Measurements from ENCODE around the gene BARHL2. TPM values are rescaled to one million over a fixed set of nuclear protein-coding genes. Genes with fewer than 3 reads are reported as not detected.

Gene BARHL2
- not detected for total RNA-seq

DNA sequence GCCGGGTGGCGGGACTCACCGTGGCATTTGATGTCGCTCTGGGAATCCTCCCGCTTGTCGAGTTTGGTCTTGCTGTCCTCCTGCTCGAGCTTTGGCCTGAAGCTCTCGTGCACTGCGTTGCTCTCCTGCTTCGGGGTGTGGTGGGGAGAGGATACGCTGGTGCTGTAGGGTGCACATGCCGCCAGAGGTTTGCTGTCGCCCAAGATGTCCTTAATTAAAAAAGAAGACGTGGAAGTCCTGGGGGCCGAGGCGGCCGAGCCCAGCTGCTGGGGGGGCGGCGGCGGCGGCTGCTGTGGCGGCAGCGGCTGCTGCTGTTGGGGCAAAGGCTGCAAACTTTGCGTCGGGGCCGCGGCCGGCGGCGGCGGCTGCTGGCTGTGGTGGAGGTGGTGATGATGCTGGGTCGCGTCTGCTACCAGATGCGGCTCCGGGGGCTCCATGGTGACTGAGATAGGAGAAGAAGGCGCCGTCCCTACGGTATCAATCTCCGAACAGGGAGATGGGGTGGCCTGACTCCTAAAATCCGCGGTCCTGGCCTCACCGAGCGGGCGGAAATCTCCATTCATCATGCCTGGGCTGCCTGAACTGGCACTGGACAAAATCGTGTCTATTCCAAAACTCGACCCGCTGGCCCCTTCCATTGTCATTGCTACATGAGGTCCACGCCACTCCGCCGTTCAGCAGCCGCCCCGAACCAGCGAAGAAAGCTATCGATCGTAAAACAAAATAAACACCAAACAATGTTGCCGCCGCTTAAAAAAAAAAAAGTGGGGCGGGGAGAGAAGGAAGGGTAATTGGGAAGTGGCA lies at the start of gene BARHL2:
TSS of gene BARHL2 (minus strand) at position 751 of the 804 bp plus-strand sequence. CDS start at position 644, 107 bp downstream.
- no peak for DNase-seq

DNA sequence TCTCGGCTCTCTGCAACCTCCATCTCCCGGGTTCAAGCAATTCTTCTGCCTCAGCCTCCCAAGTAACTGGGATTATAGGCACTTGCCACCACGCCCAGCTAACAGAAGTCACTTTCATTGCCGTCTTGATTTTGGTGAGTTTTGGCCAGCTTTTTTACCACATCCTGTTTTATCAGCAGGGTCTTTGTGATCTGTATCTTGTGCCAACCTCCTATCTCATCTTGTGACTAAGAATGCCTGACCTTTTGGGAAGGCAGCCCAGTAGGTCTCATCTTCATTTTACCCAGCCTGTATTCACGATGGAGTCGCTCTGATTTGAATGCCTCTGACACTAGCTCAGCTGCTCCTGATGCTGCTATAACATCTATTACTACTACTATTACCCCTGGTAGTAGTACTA lies 46.8 kb upstream of the BARHL2 start:
- DNase-seq: no peak

DNA sequence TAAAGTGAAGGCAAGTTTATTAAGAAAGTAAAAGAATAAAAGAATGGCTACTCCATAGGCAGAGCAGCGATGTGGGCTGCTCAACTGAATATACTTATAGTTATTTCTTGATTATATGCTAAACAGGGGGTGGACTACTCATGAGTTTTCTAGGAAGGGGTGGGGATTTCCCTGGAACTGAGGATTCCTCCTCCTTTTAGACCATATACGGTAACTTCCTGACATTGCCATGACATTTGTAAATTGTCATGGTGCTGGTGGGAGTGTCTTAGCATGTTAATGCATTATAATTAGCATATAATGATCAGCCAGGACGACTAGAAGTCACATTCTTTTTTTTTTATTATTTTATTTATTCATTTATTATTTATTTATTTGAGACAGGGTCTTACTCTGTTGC lies 46.4 kb upstream of the BARHL2 start:
- no peak for DNase-seq

- no peak for DNase-seq
These were observed 44.9 kb upstream of the BARHL2 start for GRCh38 chr1:90761781-90762589.

GRCh38 chr1:90761156-90761555 lies 44.1 kb upstream of the BARHL2 start:
- DNase-seq: no peak

GRCh38 chr1:90753556-90753955 lies 36.5 kb upstream of the BARHL2 start:
- DNase-seq: no peak

DNA sequence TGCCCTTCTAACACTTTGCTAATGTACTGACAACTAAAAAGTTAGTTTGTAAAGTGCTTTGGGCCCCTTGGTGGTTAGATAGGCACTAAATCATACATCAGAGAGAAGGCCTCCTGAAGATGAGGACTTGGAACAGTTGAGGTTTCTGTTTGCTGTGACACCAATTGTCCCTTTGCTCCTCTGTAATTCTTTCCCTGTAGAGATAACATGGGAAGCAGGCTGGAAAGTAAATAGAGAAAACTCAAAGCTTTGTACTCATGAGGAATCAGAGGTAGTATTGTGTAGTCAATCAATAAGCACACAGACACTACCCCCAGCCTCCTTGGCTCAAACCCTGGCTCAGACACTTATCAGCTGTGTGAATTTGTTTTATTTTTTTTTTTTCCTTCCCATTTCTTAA lies 31.6 kb upstream of the BARHL2 start:
- DNase-seq: no peak

DNA sequence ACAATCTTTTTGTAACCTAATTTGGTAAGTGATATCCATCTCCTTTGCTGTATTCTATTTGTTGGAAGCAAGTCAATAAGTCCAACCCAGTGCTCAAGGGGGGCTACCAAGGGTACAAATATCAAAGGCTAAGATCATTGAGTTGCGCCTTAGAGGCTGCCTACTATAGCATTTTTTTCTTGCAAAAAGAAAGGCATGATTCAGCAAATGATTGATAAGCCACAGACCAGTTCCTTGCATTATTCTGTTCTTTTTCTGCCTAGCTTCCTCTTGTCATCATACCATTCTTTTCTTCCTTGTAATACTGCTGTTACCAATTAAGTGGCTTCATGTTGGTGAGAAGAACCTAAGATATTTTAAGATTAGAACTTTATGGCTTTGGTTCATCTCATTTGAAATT lies 29.8 kb upstream of the BARHL2 start:
- no peak for DNase-seq

GRCh38 chr1:90745972-90746371 lies 28.9 kb upstream of the BARHL2 start:
- no peak for DNase-seq

DNA sequence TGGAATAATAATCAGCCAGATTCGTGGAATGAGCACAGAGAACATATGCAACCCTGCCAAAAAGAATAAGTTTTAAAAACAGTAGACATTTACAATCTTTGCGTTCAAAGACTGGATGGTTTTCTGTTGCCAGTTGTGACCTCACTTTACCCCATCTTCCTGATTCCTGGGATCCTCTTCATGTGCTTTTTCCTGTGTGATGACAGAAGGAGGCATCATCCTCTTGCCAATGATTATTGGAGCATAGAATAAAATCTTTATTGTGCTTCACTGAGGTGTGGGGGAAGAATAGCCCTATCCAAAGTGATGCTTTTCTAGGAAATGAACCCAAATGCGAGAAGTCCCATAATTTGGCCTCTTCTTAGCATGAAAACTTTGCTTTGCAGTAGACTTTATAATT lies 15.0 kb upstream of the BARHL2 start:
- no peak for DNase-seq

DNA sequence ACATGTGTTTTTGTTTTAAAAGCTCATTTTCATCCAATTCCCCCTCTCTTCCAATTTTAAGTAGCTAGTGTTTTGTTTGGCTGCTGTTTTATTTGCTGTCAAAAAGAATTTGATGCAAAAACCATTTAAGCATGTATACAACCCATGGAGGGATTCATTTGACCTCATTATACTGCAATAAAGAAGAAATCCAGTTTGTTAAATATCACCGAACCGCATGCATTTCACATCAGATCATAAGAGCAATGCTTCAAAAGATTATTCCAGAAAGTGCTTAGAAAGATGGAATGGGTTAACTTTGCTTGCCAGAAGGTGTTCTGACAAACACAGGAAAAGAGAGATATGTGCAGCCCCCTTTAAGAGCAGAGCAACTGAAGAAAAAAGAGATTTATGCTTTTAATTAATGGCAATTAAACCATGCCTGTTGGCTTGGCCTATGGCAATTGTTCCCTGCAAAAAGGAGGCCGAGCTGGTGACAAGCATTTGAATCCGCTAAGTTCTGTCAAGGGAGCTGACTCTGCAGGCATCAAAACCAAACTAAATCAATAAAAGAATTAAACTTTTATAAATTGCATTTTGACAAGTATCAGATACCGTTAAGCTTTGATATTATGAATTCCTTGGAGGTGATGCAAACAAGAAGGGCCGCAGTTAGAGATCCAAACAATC lies 14.4 kb upstream of the BARHL2 start:
- no peak for DNase-seq

GRCh38 chr1:90730243-90731022 lies 13.3 kb upstream of the BARHL2 start:
- DNase-seq: no peak

- no peak for DNase-seq
These were observed 12.6 kb upstream of the BARHL2 start for GRCh38 chr1:90729504-90730242.

DNA sequence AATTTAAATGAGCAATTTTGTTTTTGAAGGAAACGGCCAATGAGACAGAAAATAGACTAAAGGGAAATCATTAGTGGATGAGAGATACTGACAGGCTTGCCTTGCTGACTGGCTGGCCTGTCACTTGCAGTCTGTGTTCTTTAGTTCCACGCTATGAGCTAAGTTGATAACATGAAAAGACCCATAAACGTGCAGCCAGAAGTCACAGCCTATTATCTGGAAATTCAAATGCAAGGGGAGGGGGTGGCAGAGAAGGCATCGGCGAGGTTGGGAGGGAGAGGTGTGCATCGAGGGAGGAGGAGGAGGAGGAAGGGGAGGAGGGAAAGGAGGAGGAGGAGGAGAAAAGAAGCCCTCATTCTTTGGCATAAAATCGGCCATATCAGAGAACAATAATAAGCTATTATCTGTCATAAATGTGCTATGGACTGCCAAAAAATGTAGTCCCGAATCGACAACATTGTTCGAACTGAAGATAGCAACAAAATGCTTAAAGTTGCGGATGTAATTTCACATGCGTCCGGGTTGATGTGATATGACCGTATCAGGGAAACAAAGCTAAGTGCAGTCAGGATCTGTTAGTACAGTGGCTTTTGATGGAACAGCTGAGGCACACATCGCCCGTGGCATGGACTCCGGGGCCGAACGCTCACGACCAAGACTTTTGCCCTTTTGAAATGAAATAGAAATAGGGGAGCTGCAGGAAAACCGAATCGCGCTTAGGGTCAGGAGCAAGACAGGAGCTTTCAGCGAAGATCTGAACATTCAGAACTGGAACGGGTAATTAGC lies 11.6 kb upstream of the BARHL2 start:
- DNase-seq: no peak

DNA sequence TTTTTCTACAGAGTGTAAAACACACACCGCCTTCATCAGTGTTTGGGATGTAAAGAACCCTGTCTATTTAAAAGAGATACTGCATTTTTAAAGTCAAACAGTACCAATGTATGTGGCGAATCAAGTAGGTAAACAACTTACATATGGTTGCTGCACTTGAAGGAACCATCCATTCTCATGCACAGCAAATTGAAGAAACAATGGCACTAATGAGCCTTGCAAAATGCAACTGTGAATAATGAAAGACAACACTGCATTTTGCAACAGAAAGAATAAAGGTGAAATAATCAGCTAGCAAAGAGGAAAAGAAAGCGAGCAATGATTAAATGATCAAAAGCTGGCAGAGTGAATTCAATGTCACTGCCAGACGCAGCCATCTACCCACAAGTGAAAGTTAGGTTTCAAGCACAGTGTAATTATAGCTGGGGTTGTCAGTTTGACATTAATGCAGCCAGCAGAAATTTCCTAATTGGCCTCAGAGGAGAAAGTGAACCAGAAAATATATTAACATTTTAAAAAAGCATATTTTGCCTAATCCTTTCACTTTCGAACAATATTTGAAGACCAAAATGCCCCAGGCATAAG lies 10.9 kb upstream of the BARHL2 start:
- DNase-seq: no peak

- DNase-seq: no peak
These were observed 9.9 kb upstream of the BARHL2 start for GRCh38 chr1:90726986-90727480.

DNA sequence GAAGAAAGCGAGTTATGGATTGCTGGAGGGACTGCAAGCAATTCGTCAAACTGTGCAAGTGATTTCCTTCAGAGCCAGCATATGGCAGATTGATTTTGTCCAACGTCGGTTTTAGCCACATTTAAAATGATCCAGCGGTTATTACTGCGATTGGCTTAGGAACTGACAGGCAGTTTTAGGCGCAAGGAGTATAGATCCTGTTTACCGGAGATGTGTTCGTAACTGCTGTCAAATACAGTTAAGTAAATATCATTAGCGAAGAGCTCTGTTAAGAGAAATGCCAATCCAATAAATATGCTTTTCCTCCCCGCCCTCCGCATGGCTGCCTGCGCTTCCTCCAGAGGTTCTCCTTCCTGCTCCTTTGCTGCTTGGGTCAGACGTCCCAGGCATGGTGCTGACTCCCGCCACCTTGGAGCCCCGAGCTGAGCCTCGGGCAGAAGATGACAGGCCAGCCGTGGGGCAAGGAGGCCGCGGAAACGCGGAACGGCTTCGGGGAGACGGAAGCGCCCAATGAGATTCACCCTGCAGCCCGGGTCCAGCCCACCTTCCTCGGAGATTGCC lies 9.4 kb upstream of the BARHL2 start:
- DNase-seq: no peak

DNA sequence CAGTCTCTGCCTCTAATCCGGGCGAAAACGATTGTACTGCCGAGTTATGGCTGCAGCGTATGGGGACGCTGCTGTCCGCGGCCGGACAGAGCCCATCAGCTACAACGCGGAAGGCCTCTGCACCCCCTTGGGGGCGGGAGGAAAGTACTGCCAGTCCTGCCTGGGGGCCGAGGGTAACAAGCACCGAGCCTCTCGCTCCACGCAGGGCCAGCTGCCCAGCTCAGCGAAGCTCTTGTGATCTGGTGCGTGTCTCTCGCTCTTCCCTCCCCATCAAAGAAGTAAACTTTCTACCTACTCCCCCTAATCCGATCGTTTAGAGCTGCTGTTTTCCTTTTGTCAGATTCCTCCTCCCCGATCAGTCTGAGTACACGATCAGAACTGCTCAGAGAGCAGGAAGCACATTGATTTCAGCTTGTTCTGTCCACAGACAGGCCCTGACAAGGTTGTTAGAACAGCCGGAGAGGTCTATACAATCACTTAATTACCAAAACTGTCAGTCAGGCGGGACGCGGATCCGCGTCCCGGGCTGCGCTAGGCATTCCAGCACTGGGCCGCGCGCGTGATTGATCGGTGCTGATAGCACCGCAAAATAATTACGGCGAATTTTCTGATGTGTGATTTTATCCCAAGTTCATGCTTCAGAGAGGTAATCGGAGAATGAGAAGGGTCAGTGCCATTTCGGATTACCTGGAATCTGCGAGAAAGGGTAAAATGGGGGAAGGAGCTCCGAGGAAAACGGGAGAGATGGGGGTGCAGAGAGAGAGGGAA lies 8.7 kb upstream of the BARHL2 start:
- no peak for DNase-seq

DNA sequence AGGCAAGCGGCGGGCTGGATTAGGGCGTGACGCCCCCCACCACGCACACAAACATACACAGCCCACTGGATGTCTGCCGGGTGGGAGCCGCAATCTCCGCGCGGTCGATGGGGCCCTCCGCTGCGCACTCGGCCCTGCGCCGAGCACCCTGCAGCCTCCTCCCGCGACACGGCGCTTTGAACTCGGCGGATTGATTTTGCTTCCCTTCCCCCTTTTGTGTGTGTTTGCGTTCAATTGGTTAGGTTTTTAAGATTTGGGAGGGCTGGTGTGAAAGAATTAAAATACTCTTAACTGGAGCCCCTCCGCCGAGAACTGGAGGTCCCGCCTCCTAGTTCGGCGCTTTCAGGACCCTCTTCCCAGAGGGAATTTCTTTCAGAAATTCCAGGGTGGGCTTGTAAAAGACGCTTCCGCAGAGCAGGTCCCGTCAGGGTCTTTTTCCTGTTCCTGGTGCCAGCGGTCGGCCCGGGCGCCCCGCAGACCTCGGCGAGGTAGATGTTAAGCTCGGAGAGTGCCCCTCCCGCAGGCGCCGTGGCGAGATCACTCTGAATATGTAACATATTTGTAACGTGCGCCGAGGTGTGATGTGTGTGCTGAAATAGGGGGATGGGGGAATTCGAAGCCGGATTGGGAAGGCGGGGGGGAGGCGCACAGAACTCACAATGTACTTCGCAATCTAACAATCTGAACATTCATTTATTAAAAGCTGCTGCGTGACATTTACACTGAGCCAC lies 8.0 kb upstream of the BARHL2 start:
- no peak for DNase-seq

All from effector CD4-positive, alpha-beta T cell (primary cell).